ENCODE measurements around the gene KRTAP4-4.

The KRTAP4-4 gene

DNA sequence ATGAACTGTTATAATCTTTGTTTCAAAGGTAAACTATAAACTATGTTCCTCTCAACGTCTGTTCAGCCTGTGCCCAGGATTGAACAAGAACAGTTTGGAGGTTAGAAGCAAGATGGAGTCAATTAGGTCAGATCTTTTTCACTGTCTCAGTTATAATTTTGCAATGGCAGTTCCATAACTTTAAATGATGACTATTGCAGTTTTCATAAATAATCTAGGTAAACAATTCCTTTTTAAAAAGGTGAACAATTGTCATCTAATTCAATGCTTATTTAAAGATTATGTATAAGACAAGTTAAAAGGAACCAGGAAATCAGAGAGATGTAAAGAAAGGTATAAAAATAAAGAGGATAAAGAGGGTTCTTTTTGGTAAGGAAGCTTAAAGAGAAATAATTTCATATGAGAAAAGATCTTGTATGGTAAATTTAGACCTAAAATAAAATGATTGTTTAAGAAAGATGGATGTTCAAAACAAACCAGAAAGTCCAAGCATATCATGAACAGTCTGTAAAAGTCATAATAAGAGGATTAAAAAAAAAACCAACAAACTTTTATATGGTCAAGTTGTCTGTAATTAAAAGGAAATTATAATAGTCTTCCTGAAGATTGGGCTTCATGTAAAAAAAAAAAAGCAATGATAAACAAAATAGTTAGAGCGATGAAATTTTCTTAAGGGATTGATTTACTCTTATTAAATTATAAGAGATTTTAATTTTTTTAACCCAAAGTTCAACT is 49.2 kb downstream of the KRTAP4-4 start:
- no peak for DNase-seq (ENCODE audit: low read depth)
